ENCODE measurements around the gene GALE. TPM values are rescaled to one million over a fixed set of nuclear protein-coding genes. Genes with fewer than 3 reads are reported as not detected.
"Not testable (repeated sequence)": the region's sequence is repeated elsewhere in the genome, so short reads cannot be mapped to it uniquely, and the experiment has no call there.

GALE gene
- total RNA-seq (2014; rRNA removed; shearing (Covaris generic)), result 36.2 and 37.2 TPM in 2 replicates
- 80.6 and 91.6 TPM in 2 replicates for polyA plus RNA-seq (2014; cell fraction: nucleus; rRNA removed)

GRCh38 chr1:23800400-23801337 is at the start of gene GALE:
TSS of gene GALE (minus strand) at chr1:23800754. CDS start at chr1:23799007, 1,747 bp downstream.
- DNase-seq (ENCODE audit: extremely low read depth, low read depth), result peak; percentile 88

GRCh38 chr1:23848673-23849616 is 48.4 kb upstream of the GALE start:
- DNase-seq (ENCODE audit: extremely low read depth, low read depth), result no peak

- not testable (repeated sequence) for DNase-seq (ENCODE audit: extremely low read depth, low read depth)
These were observed 47.0 kb upstream of the GALE start for GRCh38 chr1:23847482-23848095.

GRCh38 chr1:23845163-23845562 is 44.6 kb upstream of the GALE start:
- DNase-seq (ENCODE audit: extremely low read depth, low read depth), result no peak

GRCh38 chr1:23843644-23844043 is 43.1 kb upstream of the GALE start:
- no peak for DNase-seq (ENCODE audit: extremely low read depth, low read depth)

GRCh38 chr1:23838401-23838866 is 37.9 kb upstream of the GALE start:
- peak; percentile 24 for DNase-seq (ENCODE audit: extremely low read depth, low read depth)

- DNase-seq (ENCODE audit: extremely low read depth, low read depth), result no peak
These were observed 37.4 kb upstream of the GALE start for GRCh38 chr1:23837908-23838307.

- no peak for DNase-seq (ENCODE audit: extremely low read depth, low read depth)
These were observed 35.5 kb upstream of the GALE start for GRCh38 chr1:23836037-23836436.

GRCh38 chr1:23834156-23834555 is 33.6 kb upstream of the GALE start:
- DNase-seq (ENCODE audit: extremely low read depth, low read depth), result not testable (repeated sequence)

GRCh38 chr1:23827717-23828116 is 27.2 kb upstream of the GALE start:
- no peak for DNase-seq (ENCODE audit: extremely low read depth, low read depth)

GRCh38 chr1:23826590-23826989 is 26.0 kb upstream of the GALE start:
- DNase-seq (ENCODE audit: extremely low read depth, low read depth), result not testable (repeated sequence)

- no peak for DNase-seq (ENCODE audit: extremely low read depth, low read depth)
These were observed 25.4 kb upstream of the GALE start for GRCh38 chr1:23825762-23826522.

GRCh38 chr1:23825076-23825761 is 24.7 kb upstream of the GALE start, which contains the start of gene HMGCL:
TSS of gene HMGCL (minus strand) at chr1:23825429. CDS start at chr1:23825415, 14 bp downstream.
- DNase-seq (ENCODE audit: extremely low read depth, low read depth), result peak; percentile 76

- no peak for DNase-seq (ENCODE audit: extremely low read depth, low read depth)
These were observed 24.1 kb upstream of the GALE start for GRCh38 chr1:23824711-23825075.

GRCh38 chr1:23823767-23824166 is 23.2 kb upstream of the GALE start:
- DNase-seq (ENCODE audit: extremely low read depth, low read depth), result no peak

GRCh38 chr1:23817633-23818032 is 17.1 kb upstream of the GALE start:
- DNase-seq (ENCODE audit: extremely low read depth, low read depth), result no peak

- no peak for DNase-seq (ENCODE audit: extremely low read depth, low read depth)
These were observed 16.4 kb upstream of the GALE start for GRCh38 chr1:23816906-23817305.

- no peak for DNase-seq (ENCODE audit: extremely low read depth, low read depth)
These were observed 15.8 kb upstream of the GALE start for GRCh38 chr1:23816361-23816760.

GRCh38 chr1:23814016-23814415 is 13.5 kb upstream of the GALE start:
- DNase-seq (ENCODE audit: extremely low read depth, low read depth), result no peak

Measured in NCI-H460 (cell line).